Breast epithelium (tissue), 4 donors: ENCODE results near the gene ARHGEF3. TPM values are rescaled to one million over a fixed set of nuclear protein-coding genes. Genes with fewer than 3 reads are reported as not detected.
"Not testable (repeated sequence)": the region's sequence is repeated elsewhere in the genome, so short reads cannot be mapped to it uniquely, and the experiment has no call there.

Experiments
- DNase-seq, 2 donors: peaks; one replicate each; pipeline ENCODE4 v3.0.0-alpha.2; 2019; ENCODE audit warnings: low spot score in 2 of 2
- H3K27ac ChIP-seq, 2 donors: fragments of 200-600 bp; sonication (generic) in 1 of 2; one replicate each; pipeline ENCODE4 v1.5.1; 2016 to 2019; ENCODE audit warnings: mild to moderate bottlenecking in 1 of 2
- H3K27me3 ChIP-seq, 2 donors: fragments of 200-600 bp; sonication (generic) in 1 of 2; one replicate each; pipeline versions ENCODE4 v1.5.1 to v1.6.0; 2017 to 2019; ENCODE audit warnings: control low read depth in 1 of 2, mild to moderate bottlenecking in 1 of 2
- H3K36me3 ChIP-seq: fragments of 200-600 bp; one replicate; pipeline ENCODE4 v1.5.1; 2019
- H3K4me1 ChIP-seq, 2 donors: fragments of 200-600 bp; sonication (generic); one replicate each; pipeline ENCODE4 v1.5.1; 2016 to 2019; ENCODE audit warnings: control low read depth in 1 of 2
- H3K4me3 ChIP-seq, 3 donors: fragments of 200-600 bp; sonication (generic); 1 replicate in 2 of 3; 2 replicates in 1 of 3; pipeline ENCODE4 v1.5.1; 2016 to 2019; ENCODE audit warnings: mild to moderate bottlenecking in 3 of 3, moderate library complexity in 2 of 3
- H3K9me3 ChIP-seq, 2 donors: fragments of 200-600 bp; sonication (generic) in 1 of 2; one replicate each; pipeline ENCODE4 v1.5.1; 2016 to 2019; ENCODE audit warnings: control low read depth in 1 of 2
- CTCF ChIP-seq, 3 donors: fragments of 450-650 bp; IDR thresholded peaks; one replicate each; pipeline ENCODE4 v1.5.1; 2016 to 2017; ENCODE audit warnings: antibody characterized with exemption in 3 of 3, mild to moderate bottlenecking in 3 of 3, moderate library complexity in 3 of 3
- POLR2A ChIP-seq: fragments of 450-650 bp; IDR thresholded peaks from one replicate; pipeline ENCODE4 v1.6.1; 2016; ENCODE audit warnings: antibody characterized with exemption, mild to moderate bottlenecking, moderate library complexity
- POLR2AphosphoS5 ChIP-seq, 3 donors: sonication (generic); formaldehyde crosslinking; IDR thresholded peaks; one replicate each; pipeline ENCODE4 v1.6.1; 2017; ENCODE audit warnings: antibody characterized with exemption in 3 of 3
- intact Hi-C: fragments of 100-400 bp; cut with DNase I; formaldehyde crosslinking; loops from one replicate; pipeline ENCODE4 v1.15.1; 2023; ENCODE audit warnings: low total_unique reads
- total RNA-seq, 3 donors: library from RNA; depleted of rRNA; stranded (reverse); fragments of >200 nt; gene quantifications; one replicate each; pipeline ENCODE4 v1.1.0, GENCODE V29; 2016

The ARHGEF3 gene
- total RNA-seq, 3 donors from 2014 or later: 11.0 to 45.4 (median 25.2) TPM

GRCh38 chr3:56761023-56761422, 40.7 kb downstream of the ARHGEF3 start:
- Histone ChIP-seq H3K27ac (peak overlapping the region in 1 of 2 donors; percentile 42), H3K4me3 (no peak overlapping the region), H3K4me1 (no peaks in the 10 kb centered on the region), H3K27me3 (no peaks in the 10 kb centered on the region), H3K9me3 (no peaks in the 10 kb centered on the region), H3K36me3 (no peaks in the 10 kb centered on the region)
- TF ChIP-seq POLR2A: no peak
- no peak for TF ChIP-seq POLR2AphosphoS5 (IDR thresholded peaks at IDR 0.05)
- no peak for TF ChIP-seq CTCF (IDR thresholded peaks at IDR 0.05)
- intact Hi-C loops: no loop called here
- no peak for DNase-seq

- no peak overlapping the region for H3K4me3 ChIP-seq
- intact Hi-C loops: no loop called here
- H3K9me3 ChIP-seq: no peaks in the 10 kb centered on the region
- no peaks in the 10 kb centered on the region for H3K4me1 ChIP-seq
- H3K27ac ChIP-seq: peak overlapping the region; percentile 50 to 89
- H3K36me3 ChIP-seq: no peaks in the 10 kb centered on the region
- TF ChIP-seq CTCF (IDR thresholded peaks at IDR 0.05) (no peak), POLR2AphosphoS5 (IDR thresholded peaks at IDR 0.05) (no peak), POLR2A (no peak)
- no peaks in the 10 kb centered on the region for H3K27me3 ChIP-seq
- no peak for DNase-seq
Measured at GRCh38 chr3:56759532-56759931, 42.2 kb downstream of the ARHGEF3 start.

GRCh38 chr3:56758539-56758981, 43.2 kb downstream of the ARHGEF3 start:
- peak in 1 of 2 donors; percentile 61 for DNase-seq
- H3K4me1 ChIP-seq: no peaks in the 10 kb centered on the region

GRCh38 chr3:56758042-56758441, 43.7 kb downstream of the ARHGEF3 start:
- intact Hi-C loops, H3K4me1 ChIP-seq, H3K4me3 ChIP-seq, DNase-seq, H3K27me3 ChIP-seq, H3K9me3 ChIP-seq, H3K36me3 ChIP-seq: not testable (repeated sequence)
- H3K27ac ChIP-seq: peak overlapping the region; percentile 44 to 89

More at GRCh38 chr3:56758539-56758981, 43.2 kb downstream of the ARHGEF3 start:
- no peaks in the 10 kb centered on the region for H3K9me3 ChIP-seq
- H3K4me3 ChIP-seq: no peak overlapping the region
- intact Hi-C loops: no loop called here
- peak in 2 of 3 donors; percentile 40 to 57 for TF ChIP-seq POLR2AphosphoS5 (IDR thresholded peaks at IDR 0.05)
- no peak for TF ChIP-seq CTCF (IDR thresholded peaks at IDR 0.05)
- H3K36me3 ChIP-seq: no peaks in the 10 kb centered on the region
- H3K27ac ChIP-seq: peak overlapping the region; percentile 73 to 89
- no peaks in the 10 kb centered on the region for H3K27me3 ChIP-seq

- peak overlapping the region; percentile 5 to 39 (median 8) for H3K4me3 ChIP-seq
Measured at GRCh38 chr3:56754741-56755417, 46.9 kb downstream of the ARHGEF3 start.

More at GRCh38 chr3:56754741-56755417, 46.9 kb downstream of the ARHGEF3 start:
- H3K27me3 ChIP-seq: no peaks in the 10 kb centered on the region
- H3K4me1 ChIP-seq: no peaks in the 10 kb centered on the region
- peak overlapping the region; percentile 68 to 89 for H3K27ac ChIP-seq
- DNase-seq: no peak
- no peaks in the 10 kb centered on the region for H3K36me3 ChIP-seq
- intact Hi-C loops: no loop called here
- TF ChIP-seq CTCF (IDR thresholded peaks at IDR 0.05): no peak
- no peak for TF ChIP-seq POLR2AphosphoS5 (IDR thresholded peaks at IDR 0.05)
- no peak for TF ChIP-seq POLR2A
- no peaks in the 10 kb centered on the region for H3K9me3 ChIP-seq
